Thoracic aorta (tissue), 2 donors: Measurements from ENCODE around the gene TCP11L1. TPM values are rescaled to one million over a fixed set of nuclear protein-coding genes. Genes with fewer than 3 reads are reported as not detected.

Experiments used
- ATAC-seq: fragments of 150-250 bp; one replicate; pipeline ENCODE4 v1.8.0; 2017; ENCODE audit warnings: low read depth; ENCODE audit not compliant: insufficient number of reproducible peaks, low FRiP score
- DNase-seq: peaks from one replicate; pipeline ENCODE4 v3.0.0-alpha.2; 2020; ENCODE audit warnings: low spot score
- H3K27ac ChIP-seq, 2 donors: fragments of 200-600 bp; sonication (generic); 1 replicate in 1 of 2; 2 replicates in 1 of 2; pipeline ENCODE4 v1.5.1; 2016; ENCODE audit warnings: mild to moderate bottlenecking in 2 of 2, moderate library complexity in 2 of 2
- H3K27me3 ChIP-seq: fragments of 200-600 bp; sonication (generic); replicated peaks from 2 replicates; pipeline ENCODE4 v1.6.0; 2016; ENCODE audit warnings: mild to moderate bottlenecking; ENCODE audit not compliant: insufficient read depth
- H3K36me3 ChIP-seq: fragments of 200-600 bp; sonication (generic); one replicate; pipeline ENCODE4 v1.5.1; 2016
- H3K4me1 ChIP-seq, 2 donors: fragments of 200-600 bp; sonication (generic); 1 replicate in 1 of 2; 2 replicates in 1 of 2; pipeline versions ENCODE4 v1.5.1 to v1.6.0; 2016; ENCODE audit warnings: low read depth in 2 of 2, mild to moderate bottlenecking in 1 of 2; ENCODE audit not compliant: control insufficient read depth in 1 of 2
- H3K4me3 ChIP-seq: fragments of 200-600 bp; sonication (generic); 2 replicates; pipeline ENCODE4 v1.5.1; 2016; ENCODE audit warnings: mild to moderate bottlenecking
- H3K9me3 ChIP-seq: fragments of 200-600 bp; sonication (generic); 2 replicates; pipeline ENCODE4 v1.5.1; 2016
- total RNA-seq, 2 donors: library from RNA; depleted of rRNA; stranded (reverse); fragments of >200 nt; gene quantifications; one replicate each; pipeline versions ENCODE4 v1.1.0 to v1.2.3, GENCODE V29; 2016
- TF ChIP-seq, protein P1 (sequence below): fragments of 200-600 bp; sonication (generic); IDR thresholded peaks from one replicate; pipeline ENCODE4 v1.5.1; 2019; ENCODE audit warnings: antibody characterized with exemption

Gene TCP11L1, protein sequence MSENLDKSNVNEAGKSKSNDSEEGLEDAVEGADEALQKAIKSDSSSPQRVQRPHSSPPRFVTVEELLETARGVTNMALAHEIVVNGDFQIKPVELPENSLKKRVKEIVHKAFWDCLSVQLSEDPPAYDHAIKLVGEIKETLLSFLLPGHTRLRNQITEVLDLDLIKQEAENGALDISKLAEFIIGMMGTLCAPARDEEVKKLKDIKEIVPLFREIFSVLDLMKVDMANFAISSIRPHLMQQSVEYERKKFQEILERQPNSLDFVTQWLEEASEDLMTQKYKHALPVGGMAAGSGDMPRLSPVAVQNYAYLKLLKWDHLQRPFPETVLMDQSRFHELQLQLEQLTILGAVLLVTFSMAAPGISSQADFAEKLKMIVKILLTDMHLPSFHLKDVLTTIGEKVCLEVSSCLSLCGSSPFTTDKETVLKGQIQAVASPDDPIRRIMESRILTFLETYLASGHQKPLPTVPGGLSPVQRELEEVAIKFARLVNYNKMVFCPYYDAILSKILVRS
- total RNA-seq, result 10 to 100 TPM; 49.2 to 62.7 TPM

- H3K9me3 ChIP-seq, result no peaks in the 10 kb centered on the region
- H3K4me1 ChIP-seq, result peaks cover 7 to 14% of the 10 kb centered on the region in 2 donors
- peak within 1 kb of the TSS; percentile 91 for H3K4me3 ChIP-seq
- H3K36me3 ChIP-seq, result no peaks in the 10 kb centered on the region
- TF ChIP-seq, protein P1, sequence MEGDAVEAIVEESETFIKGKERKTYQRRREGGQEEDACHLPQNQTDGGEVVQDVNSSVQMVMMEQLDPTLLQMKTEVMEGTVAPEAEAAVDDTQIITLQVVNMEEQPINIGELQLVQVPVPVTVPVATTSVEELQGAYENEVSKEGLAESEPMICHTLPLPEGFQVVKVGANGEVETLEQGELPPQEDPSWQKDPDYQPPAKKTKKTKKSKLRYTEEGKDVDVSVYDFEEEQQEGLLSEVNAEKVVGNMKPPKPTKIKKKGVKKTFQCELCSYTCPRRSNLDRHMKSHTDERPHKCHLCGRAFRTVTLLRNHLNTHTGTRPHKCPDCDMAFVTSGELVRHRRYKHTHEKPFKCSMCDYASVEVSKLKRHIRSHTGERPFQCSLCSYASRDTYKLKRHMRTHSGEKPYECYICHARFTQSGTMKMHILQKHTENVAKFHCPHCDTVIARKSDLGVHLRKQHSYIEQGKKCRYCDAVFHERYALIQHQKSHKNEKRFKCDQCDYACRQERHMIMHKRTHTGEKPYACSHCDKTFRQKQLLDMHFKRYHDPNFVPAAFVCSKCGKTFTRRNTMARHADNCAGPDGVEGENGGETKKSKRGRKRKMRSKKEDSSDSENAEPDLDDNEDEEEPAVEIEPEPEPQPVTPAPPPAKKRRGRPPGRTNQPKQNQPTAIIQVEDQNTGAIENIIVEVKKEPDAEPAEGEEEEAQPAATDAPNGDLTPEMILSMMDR, result no peak
- H3K27me3 ChIP-seq, result no peaks in the 10 kb centered on the region
- DNase-seq, result peak; percentile 82
- H3K27ac ChIP-seq, result peak within 1 kb of the TSS; percentile 91 to 95
- peak; percentile 90 for ATAC-seq
Observed at GRCh38 chr11:33039274-33040032, at the start of gene TCP11L1. Gene TCP11L1, plus strand, starts transcription at chr11:33039572. Its CDS starts 4,202 bp downstream, at chr11:33043774.

DNA sequence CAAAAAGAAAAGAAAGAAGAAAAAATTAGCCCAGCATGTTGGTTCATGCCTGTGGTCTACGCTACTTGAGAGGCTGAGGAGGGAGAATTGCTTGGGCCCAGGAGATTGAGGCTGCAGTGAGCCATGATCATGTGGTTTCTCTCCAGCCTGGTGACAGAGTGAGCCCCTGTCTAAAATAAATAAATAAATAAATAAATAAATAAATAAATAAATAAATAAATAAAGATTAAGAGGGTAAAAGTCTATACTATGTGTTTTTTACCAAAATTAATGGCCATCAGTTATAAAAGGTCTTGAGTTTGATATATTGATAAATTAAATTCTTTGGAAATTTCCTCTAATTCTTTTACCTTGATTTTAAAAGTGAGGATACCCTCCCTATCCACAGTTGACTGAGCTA, 48.9 kb upstream of the TCP11L1 start:
- no peak overlapping the region for H3K4me3 ChIP-seq
- ATAC-seq (no peak), DNase-seq (no peak)
- peaks cover 4% of the 10 kb centered on the region for H3K9me3 ChIP-seq
- H3K4me1 ChIP-seq, result no peaks in the 10 kb centered on the region
- H3K27me3 ChIP-seq, result no peaks in the 10 kb centered on the region
- H3K36me3 ChIP-seq, result no peaks in the 10 kb centered on the region
- H3K27ac ChIP-seq, result no peak overlapping the region
- TF ChIP-seq, protein P1, result no peak

- DNase-seq (no peak), ATAC-seq (no peak)
- TF ChIP-seq, protein P1, result no peak
- Histone ChIP-seq H3K4me1 (no peaks in the 10 kb centered on the region), H3K27ac (no peak overlapping the region), H3K9me3 (peaks cover 4% of the 10 kb centered on the region), H3K4me3 (no peak overlapping the region), H3K27me3 (no peaks in the 10 kb centered on the region), H3K36me3 (no peaks in the 10 kb centered on the region)
Observed at GRCh38 chr11:32991427-32991826, 47.9 kb upstream of the TCP11L1 start.

- no peak overlapping the region for H3K27ac ChIP-seq
- no peaks in the 10 kb centered on the region for H3K4me1 ChIP-seq
- ATAC-seq, result no peak
- no peak overlapping the region for H3K4me3 ChIP-seq
- no peaks in the 10 kb centered on the region for H3K36me3 ChIP-seq
- peaks cover 4% of the 10 kb centered on the region for H3K9me3 ChIP-seq
- TF ChIP-seq, protein P1, result no peak
- no peak for DNase-seq
- no peaks in the 10 kb centered on the region for H3K27me3 ChIP-seq
Observed at GRCh38 chr11:32991898-32992297, 47.5 kb upstream of the TCP11L1 start.

GRCh38 chr11:33000181-33000580, 39.2 kb upstream of the TCP11L1 start:
- H3K4me3 ChIP-seq, result no peak overlapping the region
- H3K27ac ChIP-seq, result no peak overlapping the region
- TF ChIP-seq, protein P1, result no peak
- DNase-seq (no peak), ATAC-seq (no peak)
- no peaks in the 10 kb centered on the region for H3K9me3 ChIP-seq
- H3K36me3 ChIP-seq, result no peaks in the 10 kb centered on the region
- no peaks in the 10 kb centered on the region for H3K27me3 ChIP-seq
- peaks cover 5 to 8% of the 10 kb centered on the region in 2 donors for H3K4me1 ChIP-seq
